ENCODE results near the gene CPNE1. TPM values are rescaled to one million over a fixed set of nuclear protein-coding genes. Genes with fewer than 3 reads are reported as not detected.

CPNE1 gene
- total and polyA plus RNA-seq, 10 of the 15 experiments (the other 5 are each of a cell fraction or from before 2014, with no cell fraction given), result 84.9 to 209 (median 146) TPM

DNA sequence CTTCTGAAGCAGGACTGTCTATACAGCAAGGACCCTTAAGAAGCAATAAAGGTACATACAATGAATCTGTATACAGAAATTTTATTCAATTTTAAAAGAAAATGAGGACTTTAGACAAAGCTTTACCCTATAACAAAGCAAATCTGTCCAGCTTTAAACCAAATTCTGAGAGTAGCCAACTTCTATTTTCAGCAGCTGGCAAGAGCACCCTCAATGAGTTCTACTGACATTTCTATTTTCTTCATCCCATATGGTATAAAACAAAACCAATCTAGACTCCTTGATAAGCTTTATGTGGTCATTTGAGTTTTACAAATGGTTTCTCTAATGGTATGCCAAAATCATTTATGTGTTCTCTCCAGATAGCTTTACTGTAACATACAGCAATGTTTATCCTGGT is 12.7 kb downstream of the CPNE1 start (continued):
- TF ChIP-seq, protein P1, sequence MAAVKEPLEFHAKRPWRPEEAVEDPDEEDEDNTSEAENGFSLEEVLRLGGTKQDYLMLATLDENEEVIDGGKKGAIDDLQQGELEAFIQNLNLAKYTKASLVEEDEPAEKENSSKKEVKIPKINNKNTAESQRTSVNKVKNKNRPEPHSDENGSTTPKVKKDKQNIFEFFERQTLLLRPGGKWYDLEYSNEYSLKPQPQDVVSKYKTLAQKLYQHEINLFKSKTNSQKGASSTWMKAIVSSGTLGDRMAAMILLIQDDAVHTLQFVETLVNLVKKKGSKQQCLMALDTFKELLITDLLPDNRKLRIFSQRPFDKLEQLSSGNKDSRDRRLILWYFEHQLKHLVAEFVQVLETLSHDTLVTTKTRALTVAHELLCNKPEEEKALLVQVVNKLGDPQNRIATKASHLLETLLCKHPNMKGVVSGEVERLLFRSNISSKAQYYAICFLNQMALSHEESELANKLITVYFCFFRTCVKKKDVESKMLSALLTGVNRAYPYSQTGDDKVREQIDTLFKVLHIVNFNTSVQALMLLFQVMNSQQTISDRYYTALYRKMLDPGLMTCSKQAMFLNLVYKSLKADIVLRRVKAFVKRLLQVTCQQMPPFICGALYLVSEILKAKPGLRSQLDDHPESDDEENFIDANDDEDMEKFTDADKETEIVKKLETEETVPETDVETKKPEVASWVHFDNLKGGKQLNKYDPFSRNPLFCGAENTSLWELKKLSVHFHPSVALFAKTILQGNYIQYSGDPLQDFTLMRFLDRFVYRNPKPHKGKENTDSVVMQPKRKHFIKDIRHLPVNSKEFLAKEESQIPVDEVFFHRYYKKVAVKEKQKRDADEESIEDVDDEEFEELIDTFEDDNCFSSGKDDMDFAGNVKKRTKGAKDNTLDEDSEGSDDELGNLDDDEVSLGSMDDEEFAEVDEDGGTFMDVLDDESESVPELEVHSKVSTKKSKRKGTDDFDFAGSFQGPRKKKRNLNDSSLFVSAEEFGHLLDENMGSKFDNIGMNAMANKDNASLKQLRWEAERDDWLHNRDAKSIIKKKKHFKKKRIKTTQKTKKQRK (IDR thresholded peaks at IDR 0.05; ENCODE audit: low read depth, low read length), result no peak
- no peak for TF ChIP-seq ASH2L (IDR thresholded peaks at IDR 0.05; ENCODE audit: borderline replicate concordance, low read depth)

DNA sequence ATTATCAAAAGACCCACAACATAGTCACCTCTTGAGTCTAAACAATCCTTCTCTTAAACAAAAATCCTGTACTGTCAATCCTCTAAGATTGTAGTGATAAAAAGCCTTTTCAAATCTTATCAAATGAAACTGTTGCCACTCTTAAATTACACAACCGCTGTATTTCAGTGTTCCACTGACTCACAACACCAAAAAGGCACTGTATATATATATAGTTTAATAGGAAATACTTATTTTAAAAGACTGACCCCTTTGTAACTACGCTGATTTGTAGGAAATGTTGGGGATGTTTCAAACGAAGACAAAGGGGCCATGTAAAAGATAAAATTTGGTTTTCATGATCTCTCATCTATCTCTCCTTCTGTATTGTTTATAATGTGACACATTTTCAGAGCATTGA is 14.1 kb downstream of the CPNE1 start:
- intact Hi-C loops (cut with micrococcal nuclease; ENCODE audit: unreplicated experiment) (no loop called here), in situ Hi-C loops (cut with MboI) (no loop called here)
- Histone ChIP-seq H3K36me3 (ENCODE audit: control insufficient read depth in 2 of 2, insufficient read depth in 2 of 2, low read length in 1 of 2) (peaks cover 19 to 23% of the 10 kb centered on the region in 2 experiments), H3K9me3 (replicated peaks; ENCODE audit: control insufficient read depth, insufficient read depth, low read length) (no peaks in the 10 kb centered on the region), H4K20me1 (ENCODE audit: control insufficient read depth, insufficient read depth) (peaks cover 7% of the 10 kb centered on the region), H3K79me2 (ENCODE audit: control insufficient read depth, insufficient read depth, low read length) (peaks cover 59% of the 10 kb centered on the region), H3K27me3 (replicated peaks in 1 of 2; ENCODE audit: control insufficient read depth in 2 of 2, insufficient read depth in 2 of 2, low read length in 1 of 2) (no peaks in the 10 kb centered on the region), H3K27ac (ENCODE audit: control insufficient read depth, insufficient read depth) (no peak overlapping the region), H3K4me1 (ENCODE audit: control insufficient read depth, insufficient read depth, low read length) (no peaks in the 10 kb centered on the region), H3K4me2 (ENCODE audit: control insufficient read depth, insufficient read depth) (no peak overlapping the region), H2AFZ (ENCODE audit: control insufficient read depth, low read depth, low read length) (no peak overlapping the region), H3K4me3 (no peak overlapping the region), H3K9ac (ENCODE audit: control insufficient read depth, insufficient read depth, low read length) (no peak overlapping the region)
- no peak for FAIRE-seq
- BruUV-seq (replicated peaks), result no TSS peak
- WGBS (ENCODE audit: insufficient coverage, insufficient replicate concordance, low lambda C conversion rate, missing lambda C conversion rate), result 68% methylated on average over 3 of the region's 3 CpGs
- SMC1A ChIA-PET (ENCODE audit: uncharacterized antibody, unreplicated experiment), result no interaction called here
- POLR2A ChIA-PET, result no interaction called here
- RAD21 ChIA-PET (ENCODE audit: unreplicated experiment), result no interaction called here
- no peak for ATAC-seq
- DNase-seq (ENCODE audit: low read depth, low spot score), result no peak
- CTCF ChIA-PET, result no interaction called here
- TF ChIP-seq, protein P2, sequence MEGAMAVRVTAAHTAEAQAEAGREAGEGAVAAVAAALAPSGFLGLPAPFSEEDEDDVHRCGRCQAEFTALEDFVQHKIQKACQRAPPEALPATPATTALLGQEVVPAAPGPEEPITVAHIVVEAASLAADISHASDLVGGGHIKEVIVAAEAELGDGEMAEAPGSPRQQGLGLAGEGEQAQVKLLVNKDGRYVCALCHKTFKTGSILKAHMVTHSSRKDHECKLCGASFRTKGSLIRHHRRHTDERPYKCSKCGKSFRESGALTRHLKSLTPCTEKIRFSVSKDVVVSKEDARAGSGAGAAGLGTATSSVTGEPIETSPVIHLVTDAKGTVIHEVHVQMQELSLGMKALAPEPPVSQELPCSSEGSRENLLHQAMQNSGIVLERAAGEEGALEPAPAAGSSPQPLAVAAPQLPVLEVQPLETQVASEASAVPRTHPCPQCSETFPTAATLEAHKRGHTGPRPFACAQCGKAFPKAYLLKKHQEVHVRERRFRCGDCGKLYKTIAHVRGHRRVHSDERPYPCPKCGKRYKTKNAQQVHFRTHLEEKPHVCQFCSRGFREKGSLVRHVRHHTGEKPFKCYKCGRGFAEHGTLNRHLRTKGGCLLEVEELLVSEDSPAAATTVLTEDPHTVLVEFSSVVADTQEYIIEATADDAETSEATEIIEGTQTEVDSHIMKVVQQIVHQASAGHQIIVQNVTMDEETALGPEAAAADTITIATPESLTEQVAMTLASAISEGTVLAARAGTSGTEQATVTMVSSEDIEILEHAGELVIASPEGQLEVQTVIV (IDR thresholded peaks at IDR 0.05; ENCODE audit: borderline replicate concordance, partially characterized antibody), result no peak
- TF ChIP-seq ETV6 (conservative IDR thresholded peaks at IDR 0.05 in 1 of 2, IDR thresholded peaks at IDR 0.05 in 1 of 2; ENCODE audit: borderline replicate concordance in 1 of 2, low read depth in 1 of 2) (no peak), TCF3 (IDR thresholded peaks at IDR 0.05; ENCODE audit: borderline replicate concordance, insufficient read depth, low read depth, low read length) (no peak), HDGF (IDR thresholded peaks at IDR 0.05) (no peak), POLR2AphosphoS5 (IDR thresholded peaks at IDR 0.05; ENCODE audit: low read length) (no peak), NR2F1 (conservative IDR thresholded peaks at IDR 0.05) (no peak), PAX5 (IDR thresholded peaks at IDR 0.05; ENCODE audit: borderline replicate concordance, low read depth, low read length) (no peak), NFIC (IDR thresholded peaks at IDR 0.05; ENCODE audit: low read depth, low read length) (no peak), ZNF274 (IDR thresholded peaks at IDR 0.05; ENCODE audit: insufficient read depth, insufficient read length) (no peak), IRF4 (IDR thresholded peaks at IDR 0.05; ENCODE audit: low read depth, low read length) (no peak), ESRRA (IDR thresholded peaks at IDR 0.05; ENCODE audit: low read length) (no peak), ZNF24 (IDR thresholded peaks at IDR 0.05) (no peak), TAF1 (IDR thresholded peaks at IDR 0.05; ENCODE audit: borderline replicate concordance, low read depth, low read length) (no peak)
- TF ChIP-seq, protein P3, sequence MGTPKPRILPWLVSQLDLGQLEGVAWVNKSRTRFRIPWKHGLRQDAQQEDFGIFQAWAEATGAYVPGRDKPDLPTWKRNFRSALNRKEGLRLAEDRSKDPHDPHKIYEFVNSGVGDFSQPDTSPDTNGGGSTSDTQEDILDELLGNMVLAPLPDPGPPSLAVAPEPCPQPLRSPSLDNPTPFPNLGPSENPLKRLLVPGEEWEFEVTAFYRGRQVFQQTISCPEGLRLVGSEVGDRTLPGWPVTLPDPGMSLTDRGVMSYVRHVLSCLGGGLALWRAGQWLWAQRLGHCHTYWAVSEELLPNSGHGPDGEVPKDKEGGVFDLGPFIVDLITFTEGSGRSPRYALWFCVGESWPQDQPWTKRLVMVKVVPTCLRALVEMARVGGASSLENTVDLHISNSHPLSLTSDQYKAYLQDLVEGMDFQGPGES (IDR thresholded peaks at IDR 0.05), result no peak
- TF ChIP-seq, protein P4, sequence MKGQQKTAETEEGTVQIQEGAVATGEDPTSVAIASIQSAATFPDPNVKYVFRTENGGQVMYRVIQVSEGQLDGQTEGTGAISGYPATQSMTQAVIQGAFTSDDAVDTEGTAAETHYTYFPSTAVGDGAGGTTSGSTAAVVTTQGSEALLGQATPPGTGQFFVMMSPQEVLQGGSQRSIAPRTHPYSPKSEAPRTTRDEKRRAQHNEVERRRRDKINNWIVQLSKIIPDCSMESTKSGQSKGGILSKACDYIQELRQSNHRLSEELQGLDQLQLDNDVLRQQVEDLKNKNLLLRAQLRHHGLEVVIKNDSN (IDR thresholded peaks at IDR 0.05; ENCODE audit: borderline replicate concordance, extremely low read length, insufficient read depth, low read depth, low read length), result no peak

Data from GM12878 (cell line).